Peyer's patch (tissue), 4 donors: ENCODE results near the gene DHRS4. TPM values are rescaled to one million over a fixed set of nuclear protein-coding genes. Genes with fewer than 3 reads are reported as not detected.

Source experiments
- DNase-seq, 3 donors: peaks; one replicate each; pipeline ENCODE4 v3.0.0-alpha.2; 2017 to 2019
- H3K27ac ChIP-seq, 4 donors: fragments of 200-600 bp; sonication (generic); one replicate each; pipeline ENCODE4 v1.5.1; 2016 to 2019
- H3K27me3 ChIP-seq, 2 donors: fragments of 200-600 bp; sonication (generic); one replicate each; pipeline ENCODE4 v1.5.1; 2019
- H3K36me3 ChIP-seq, 3 donors: fragments of 200-600 bp; sonication (generic); one replicate each; pipeline ENCODE4 v1.5.1; 2016 to 2019
- H3K4me1 ChIP-seq, 4 donors: fragments of 200-600 bp; sonication (generic); one replicate each; pipeline ENCODE4 v1.5.1; 2016 to 2019
- H3K4me3 ChIP-seq, 4 donors: fragments of 200-600 bp; sonication (generic); 1 replicate in 3 of 4; 2 replicates in 1 of 4; pipeline ENCODE4 v1.5.1; 2016 to 2019; ENCODE audit warnings: mild to moderate bottlenecking in 1 of 4
- H3K9me3 ChIP-seq, 4 donors: fragments of 200-600 bp; sonication (generic); one replicate each; pipeline ENCODE4 v1.5.1; 2016 to 2019; ENCODE audit warnings: mild to moderate bottlenecking in 1 of 4
- CTCF ChIP-seq, 6 experiments: fragments of 450-650 bp in 4 of 6; fragments of 200-600 bp in 2 of 6; sonication (generic) in 1 of 6; IDR thresholded peaks; one replicate each; pipeline ENCODE4 v1.5.1; 2017 to 2019; ENCODE audit warnings: antibody characterized with exemption in 6 of 6, mild to moderate bottlenecking in 3 of 6, moderate library complexity in 1 of 6
- POLR2A ChIP-seq, 2 donors: fragments of 450-650 bp; IDR thresholded peaks; one replicate each; pipeline ENCODE4 v1.5.1; 2017; ENCODE audit warnings: antibody characterized with exemption in 2 of 2, mild to moderate bottlenecking in 2 of 2, moderate library complexity in 2 of 2
- total RNA-seq, 4 donors: library from RNA; depleted of rRNA; stranded (reverse); fragments of >200 nt; gene quantifications; one replicate each; pipeline ENCODE4 v1.1.0, GENCODE V29; 2016

Gene DHRS4
- total RNA-seq, 4 donors from 2014 or later: 52.8 to 77.9 (median 62.4) TPM

DNA sequence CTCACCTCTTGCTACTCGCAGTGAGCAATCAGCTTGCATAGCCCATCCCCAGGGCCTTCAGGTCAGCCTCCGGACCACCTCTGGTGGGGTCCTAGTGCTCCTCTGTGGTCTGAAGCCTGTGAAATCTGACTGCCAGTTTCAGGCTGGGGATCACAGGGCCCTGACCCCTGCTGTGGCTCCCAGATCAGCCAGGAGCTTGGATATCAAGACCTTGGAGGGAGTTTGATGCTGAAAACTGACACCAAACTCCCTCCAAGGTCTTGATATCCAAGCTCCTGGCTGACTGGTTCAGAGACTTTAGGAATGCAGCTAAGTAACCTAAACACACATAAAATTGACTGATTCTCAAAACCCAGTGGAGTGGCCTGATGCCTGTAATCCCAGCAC lies 19.8 kb upstream of the DHRS4 start:
- H3K27ac ChIP-seq: no peak overlapping the region
- peaks cover 0 to 37% (median 0%) of the 10 kb centered on the region in 4 donors for H3K4me1 ChIP-seq
- H3K36me3 ChIP-seq: no peaks in the 10 kb centered on the region
- no peaks in the 10 kb centered on the region for H3K27me3 ChIP-seq
- TF ChIP-seq POLR2A (IDR thresholded peaks at IDR 0.05): no peak
- no peak for TF ChIP-seq CTCF (IDR thresholded peaks at IDR 0.05)
- no peak overlapping the region for H3K4me3 ChIP-seq
- no peak for DNase-seq
- H3K9me3 ChIP-seq: no peaks in the 10 kb centered on the region

- peak overlapping the region in 2 of 4 donors; percentile 50 to 57 for H3K27ac ChIP-seq
- TF ChIP-seq POLR2A (IDR thresholded peaks at IDR 0.05) (no peak), CTCF (IDR thresholded peaks at IDR 0.05) (no peak)
- peaks cover 0 to 35% (median 0%) of the 10 kb centered on the region in 4 donors for H3K4me1 ChIP-seq
- H3K36me3 ChIP-seq: peaks cover 0 to 5% (median 0%) of the 10 kb centered on the region in 3 donors
- H3K27me3 ChIP-seq: no peaks in the 10 kb centered on the region
- H3K4me3 ChIP-seq: no peak overlapping the region
- no peak for DNase-seq
- H3K9me3 ChIP-seq: no peaks in the 10 kb centered on the region
These were observed 18.4 kb upstream of the DHRS4 start for GRCh38 chr14:23935158-23935557.

DNA sequence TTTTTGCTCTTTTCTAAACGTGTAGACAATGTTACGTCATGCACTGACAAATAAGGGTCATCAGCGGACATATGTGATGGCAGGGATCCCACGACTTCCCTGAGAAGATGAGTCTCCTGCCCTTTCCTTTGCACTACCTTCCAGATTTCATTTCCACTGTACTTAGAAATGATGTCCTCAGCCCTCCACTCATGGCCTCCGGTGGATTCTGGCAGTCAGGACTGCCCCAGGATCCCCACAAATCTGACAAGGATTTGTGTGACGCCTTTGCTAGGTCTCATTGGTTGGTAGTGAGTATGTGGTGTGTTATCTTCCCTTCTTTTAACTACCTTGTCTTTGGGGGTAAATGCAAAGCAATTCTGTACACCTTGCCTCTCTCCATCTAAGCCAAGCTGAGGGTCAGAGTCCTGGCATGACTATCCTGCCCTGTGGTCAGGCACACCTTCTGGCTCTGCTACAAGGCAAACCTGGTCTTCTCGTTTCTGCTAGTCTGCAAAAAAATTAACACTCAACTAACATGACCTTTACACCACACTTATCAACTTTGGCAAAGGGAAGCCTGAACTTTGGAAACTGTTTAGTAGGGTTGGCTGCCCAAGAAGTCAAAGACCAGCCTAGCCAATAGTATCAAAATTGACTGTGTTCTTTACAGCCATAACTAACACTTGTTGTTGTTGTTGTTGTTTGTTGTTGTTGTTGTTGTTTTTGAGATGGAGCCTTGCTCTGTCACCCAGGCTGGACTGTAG lies 17.3 kb upstream of the DHRS4 start:
- DNase-seq: peak in 2 of 3 donors; percentile 64 to 73

DNA sequence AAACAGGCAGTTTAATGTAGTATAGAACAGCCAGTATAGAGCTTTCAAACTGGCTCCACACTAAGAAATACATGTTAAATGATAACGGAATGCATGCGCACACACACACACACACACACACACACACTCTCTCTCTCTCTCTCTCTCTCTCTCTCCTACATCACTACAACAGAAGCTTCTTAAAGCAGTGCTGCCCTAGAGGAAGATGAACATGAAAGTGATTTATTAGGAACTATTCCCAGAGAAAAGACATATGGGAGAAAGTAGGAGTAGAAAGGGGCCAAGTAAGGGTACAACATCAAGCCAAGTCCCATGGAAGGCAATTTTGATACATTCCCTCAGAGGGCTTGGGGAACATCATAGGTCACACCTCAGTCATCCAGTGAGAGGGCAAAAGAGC lies 16.4 kb upstream of the DHRS4 start:
- peaks cover 0 to 13% (median 0%) of the 10 kb centered on the region in 3 donors for H3K36me3 ChIP-seq
- H3K4me3 ChIP-seq: no peak overlapping the region
- H3K27ac ChIP-seq: peak overlapping the region in 1 of 4 donors; percentile 1
- no peak for DNase-seq
- no peak for TF ChIP-seq CTCF (IDR thresholded peaks at IDR 0.05)
- no peak for TF ChIP-seq POLR2A (IDR thresholded peaks at IDR 0.05)
- H3K4me1 ChIP-seq: peaks cover 0 to 23% (median 0%) of the 10 kb centered on the region in 4 donors
- no peaks in the 10 kb centered on the region for H3K9me3 ChIP-seq
- H3K27me3 ChIP-seq: no peaks in the 10 kb centered on the region

More for the DNA sequence above, 17.3 kb upstream of the DHRS4 start:
- Histone ChIP-seq H3K4me1 (peaks cover 0 to 26% (median 0%) of the 10 kb centered on the region in 4 donors), H3K4me3 (no peak overlapping the region), H3K27me3 (no peaks in the 10 kb centered on the region), H3K27ac (peak overlapping the region in 2 of 4 donors; percentile 50 to 57), H3K9me3 (no peaks in the 10 kb centered on the region), H3K36me3 (peaks cover 0 to 13% (median 0%) of the 10 kb centered on the region in 3 donors)
- TF ChIP-seq POLR2A (IDR thresholded peaks at IDR 0.05) (no peak), CTCF (IDR thresholded peaks at IDR 0.05) (no peak)

GRCh38 chr14:23938823-23939222 lies 14.7 kb upstream of the DHRS4 start:
- H3K36me3 ChIP-seq: peaks cover 0 to 13% (median 0%) of the 10 kb centered on the region in 3 donors
- no peaks in the 10 kb centered on the region for H3K27me3 ChIP-seq
- no peak overlapping the region for H3K27ac ChIP-seq
- H3K4me1 ChIP-seq: peaks cover 0 to 13% (median 0%) of the 10 kb centered on the region in 4 donors
- DNase-seq: no peak
- H3K9me3 ChIP-seq: no peaks in the 10 kb centered on the region
- TF ChIP-seq CTCF (IDR thresholded peaks at IDR 0.05) (no peak), POLR2A (IDR thresholded peaks at IDR 0.05) (no peak)
- no peak overlapping the region for H3K4me3 ChIP-seq
